PC-3 (cell line): ENCODE measurements around the gene ISCU.

Experiments used
- CTCF ChIP-seq: fragments of 300-600 bp; sonication (generic); conservative IDR thresholded peaks from 2 replicates; pipeline ENCODE4 v1.5.1; 2017; ENCODE audit warnings: antibody characterized with exemption, low read depth, mild to moderate bottlenecking, low read length
- EZH2 ChIP-seq: fragments of 300-600 bp; sonication (generic); IDR thresholded peaks from one replicate; pipeline ENCODE4 v1.6.1; 2017; ENCODE audit warnings: antibody characterized with exemption, mild to moderate bottlenecking, low read length; ENCODE audit not compliant: unreplicated experiment
- EZH2phosphoT487 ChIP-seq: fragments of 300-600 bp; sonication (generic); IDR thresholded peaks from 2 replicates; pipeline ENCODE4 v1.6.1; 2018; ENCODE audit warnings: mild to moderate bottlenecking, antibody characterized with exemption, low read length, borderline replicate concordance

- no peak for TF ChIP-seq EZH2phosphoT487
- TF ChIP-seq CTCF = no peak
- no peak for TF ChIP-seq EZH2
Measured at GRCh38 chr12:108560321-108560721, 2.1 kb upstream of the ISCU start.
